Thyroid gland (tissue), 4 donors: ENCODE results near the gene ST3GAL3.

Experiments
- CTCF ChIP-seq, 6 experiments: fragments of 200-600 bp in 3 of 6; fragments of 450-650 bp in 3 of 6; sonication (generic) in 3 of 6; IDR thresholded peaks; one replicate each; pipeline ENCODE4 v1.5.1; 2016 to 2019; ENCODE audit warnings: antibody characterized with exemption in 6 of 6, mild to moderate bottlenecking in 2 of 6, inconsistent platforms in 1 of 6, moderate library complexity in 1 of 6
- POLR2A ChIP-seq, 2 donors: fragments of 450-650 bp; IDR thresholded peaks; one replicate each; pipeline ENCODE4 v1.6.1; 2017; ENCODE audit warnings: antibody characterized with exemption in 2 of 2, mild to moderate bottlenecking in 2 of 2, moderate library complexity in 1 of 2

GRCh38 chr1:43818691-43819090 is 111.4 kb downstream of the ST3GAL3 start:
- no peak for TF ChIP-seq POLR2A (IDR thresholded peaks at IDR 0.05)
- TF ChIP-seq CTCF (IDR thresholded peaks at IDR 0.05), result no peak
